NCI-H748 (cell line): ENCODE measurements around the gene LYAR.

Experiments used
- DNase-seq: peaks from one replicate; lab custom pipeline; 2025; ENCODE audit not compliant: unreplicated experiment; lab: John Stamatoyannopoulos, UW

Gene LYAR, protein sequence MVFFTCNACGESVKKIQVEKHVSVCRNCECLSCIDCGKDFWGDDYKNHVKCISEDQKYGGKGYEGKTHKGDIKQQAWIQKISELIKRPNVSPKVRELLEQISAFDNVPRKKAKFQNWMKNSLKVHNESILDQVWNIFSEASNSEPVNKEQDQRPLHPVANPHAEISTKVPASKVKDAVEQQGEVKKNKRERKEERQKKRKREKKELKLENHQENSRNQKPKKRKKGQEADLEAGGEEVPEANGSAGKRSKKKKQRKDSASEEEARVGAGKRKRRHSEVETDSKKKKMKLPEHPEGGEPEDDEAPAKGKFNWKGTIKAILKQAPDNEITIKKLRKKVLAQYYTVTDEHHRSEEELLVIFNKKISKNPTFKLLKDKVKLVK

GRCh38 chr4:4289941-4290850, at the start of gene LYAR, which contains the start of gene ZBTB49:
Gene LYAR, minus strand, starts transcription at chr4:4290154. Its CDS starts 6,412 bp downstream, at chr4:4283742.
Gene ZBTB49, plus strand, starts transcription at chr4:4290251. Its CDS starts 9,695 bp downstream, at chr4:4299946.
- peak; percentile 75 for DNase-seq

DNA sequence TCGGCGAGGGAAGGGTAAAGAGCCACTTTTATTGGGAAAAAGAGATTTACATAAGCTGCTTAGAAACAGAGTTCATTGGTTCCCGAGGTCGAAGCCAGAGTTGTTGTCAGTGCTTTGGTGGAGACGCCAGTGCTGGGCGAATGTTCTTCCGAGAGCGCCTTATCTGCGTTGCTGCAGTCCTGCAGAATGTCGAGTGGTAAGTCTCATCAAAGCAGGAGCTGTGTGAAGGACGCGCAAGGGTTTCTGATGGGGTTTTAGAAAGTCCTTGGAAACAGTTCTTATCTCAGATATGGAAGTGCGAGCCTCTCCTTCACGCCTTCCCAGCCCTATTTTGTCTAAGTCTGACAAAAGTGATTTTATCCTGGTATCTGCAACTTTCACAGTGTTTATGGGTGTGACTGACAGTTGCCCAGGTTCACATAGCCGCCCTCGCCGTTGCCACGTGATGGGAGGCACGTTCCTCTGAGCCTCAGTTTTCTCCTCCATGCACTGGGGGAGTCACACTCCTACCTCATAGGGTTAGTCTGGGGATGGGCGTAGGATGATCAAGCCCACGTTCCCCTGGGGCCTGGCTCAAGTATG, 49.6 kb upstream of the LYAR start:
- DNase-seq, result no peak

- no peak for DNase-seq
These were observed 48.5 kb upstream of the LYAR start for GRCh38 chr4:4338210-4339001.

GRCh38 chr4:4334798-4335520, 45.0 kb upstream of the LYAR start:
- DNase-seq, result peak; percentile 41

- no peak for DNase-seq
These were observed 43.3 kb upstream of the LYAR start for GRCh38 chr4:4333265-4333706.

DNA sequence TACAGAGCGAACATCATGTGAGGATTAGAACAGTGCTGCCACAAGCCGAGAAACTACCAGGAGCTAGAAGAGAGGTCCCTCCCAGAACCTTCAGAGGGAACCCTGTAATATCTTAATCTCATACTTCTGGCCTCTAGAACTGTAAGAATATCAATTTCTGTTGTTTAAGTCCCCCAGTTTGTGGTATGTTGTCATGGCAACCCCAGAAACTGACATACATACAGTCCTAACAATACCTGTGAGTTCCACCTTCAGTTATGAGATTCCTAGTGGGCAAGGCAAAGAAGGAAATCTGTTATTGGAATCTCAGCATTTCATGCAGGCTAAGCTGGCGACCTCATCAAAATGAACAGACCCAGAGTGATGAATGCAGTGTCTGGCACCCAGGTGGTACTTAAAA, 42.6 kb upstream of the LYAR start:
- DNase-seq, result no peak

- no peak for DNase-seq
These were observed 40.8 kb upstream of the LYAR start for GRCh38 chr4:4330794-4331193.

GRCh38 chr4:4329496-4329895, 39.5 kb upstream of the LYAR start:
- DNase-seq, result no peak

- DNase-seq, result no peak
These were observed 38.9 kb upstream of the LYAR start for GRCh38 chr4:4328840-4329239.

DNA sequence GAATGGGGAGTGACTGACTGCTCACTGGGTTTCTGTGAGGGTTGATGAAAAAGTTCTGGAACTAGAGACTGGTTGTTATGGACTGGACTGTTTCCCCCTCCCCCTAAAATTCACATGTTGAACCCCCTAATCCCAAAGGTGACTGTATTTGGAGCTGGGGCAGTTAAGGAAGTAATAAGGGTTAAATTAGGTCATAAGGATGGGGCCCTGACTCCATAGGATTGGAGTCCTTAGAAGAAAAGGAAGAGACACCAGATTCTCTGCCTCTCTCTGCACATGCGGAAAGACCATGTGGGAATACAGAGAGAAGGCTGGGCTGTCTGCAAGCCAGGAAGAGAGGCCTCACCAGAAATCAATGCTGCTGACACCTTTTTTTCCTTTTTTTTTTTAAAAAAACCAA, 38.3 kb upstream of the LYAR start:
- DNase-seq, result no peak

- no peak for DNase-seq
These were observed 37.7 kb upstream of the LYAR start for GRCh38 chr4:4327652-4328121.

DNA sequence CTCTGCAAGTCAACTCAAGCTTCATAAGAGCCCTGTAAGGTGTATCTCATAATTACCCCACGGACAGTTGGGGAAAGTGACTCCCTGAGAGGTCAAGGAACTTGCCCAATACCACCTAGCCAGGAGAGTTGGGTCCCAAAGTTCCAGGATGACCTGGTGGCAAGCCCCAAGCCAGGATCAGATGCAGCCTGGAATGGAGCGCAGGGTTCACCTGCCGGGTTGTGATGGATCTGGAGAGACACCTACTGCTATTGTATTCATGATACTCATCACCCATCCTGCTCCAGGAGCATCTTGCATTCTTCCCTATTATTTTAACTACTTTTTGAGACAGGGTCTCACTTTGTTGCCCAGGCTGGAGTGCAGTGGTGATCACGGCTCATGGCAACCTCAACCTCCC, 36.2 kb upstream of the LYAR start:
- no peak for DNase-seq

- no peak for DNase-seq
These were observed 35.4 kb upstream of the LYAR start for GRCh38 chr4:4325321-4325720.

- no peak for DNase-seq
These were observed 34.0 kb upstream of the LYAR start for GRCh38 chr4:4323705-4324534.

GRCh38 chr4:4321951-4322688, 32.2 kb upstream of the LYAR start:
- DNase-seq, result no peak

DNA sequence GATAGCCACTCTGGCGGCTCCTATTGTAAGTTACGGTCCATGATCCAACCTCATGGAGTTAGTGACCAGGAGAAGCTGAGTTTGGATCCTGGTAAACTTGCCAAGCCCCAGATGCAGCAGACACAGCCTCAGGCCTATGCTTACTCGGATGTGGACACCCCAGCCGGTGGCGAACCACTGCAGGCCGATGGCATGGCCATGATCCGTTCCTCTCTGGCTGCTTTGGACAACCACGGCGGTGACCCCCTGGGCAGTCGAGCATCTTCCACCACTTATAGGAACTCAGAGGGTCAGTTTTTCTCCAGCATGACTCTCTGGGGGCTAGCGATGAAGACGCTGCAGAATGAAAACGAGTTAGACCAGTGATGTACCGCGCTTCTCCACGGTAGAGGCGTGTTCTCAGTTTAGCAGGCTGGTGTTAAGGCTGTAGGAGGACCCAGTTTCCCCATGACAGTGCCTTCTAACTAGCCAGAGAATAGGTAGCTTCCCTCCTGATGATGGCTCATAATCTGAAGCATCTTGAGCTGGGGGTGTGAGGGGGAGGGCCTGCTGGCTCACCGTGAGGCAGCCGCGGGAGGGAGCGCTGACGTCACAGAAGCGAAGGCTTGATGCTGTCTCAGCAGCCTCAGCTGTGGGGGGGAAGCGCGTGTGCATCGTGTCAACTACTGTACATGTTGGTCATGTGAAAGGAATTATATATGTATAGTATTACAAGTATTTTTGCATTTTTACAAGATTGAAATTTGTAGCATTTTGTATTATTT, 31.2 kb upstream of the LYAR start:
- no peak for DNase-seq

GRCh38 chr4:4320528-4320927, 30.6 kb upstream of the LYAR start:
- DNase-seq, result no peak
